Ovary (tissue), 9 donors: ENCODE measurements around the gene PPIB. TPM values are rescaled to one million over a fixed set of nuclear protein-coding genes. Genes with fewer than 3 reads are reported as not detected.

Experiments
- DNase-seq, 5 donors: peaks; one replicate each; pipeline ENCODE4 v3.0.0-alpha.2; 2019 to 2020
- H3K27ac ChIP-seq, 2 donors: fragments of 200-600 bp; one replicate each; pipeline versions ENCODE4 v1.5.1 to v1.8.0; 2019 to 2022
- H3K27me3 ChIP-seq: fragments of 200-600 bp; one replicate; pipeline ENCODE4 v1.8.0; 2022
- H3K36me3 ChIP-seq: fragments of 200-600 bp; sonication (generic); one replicate; pipeline ENCODE4 v1.5.1; 2019
- H3K4me1 ChIP-seq: one replicate; pipeline ENCODE4 v1.8.1; 2013; ENCODE audit warnings: mild to moderate bottlenecking, moderate library complexity; ENCODE audit not compliant: insufficient read depth
- H3K4me3 ChIP-seq: fragments of 200-600 bp; sonication (generic); one replicate; pipeline ENCODE4 v1.5.1; 2017
- H3K9me3 ChIP-seq, 2 donors: fragments of 200-600 bp in 1 of 2; sonication (generic) in 1 of 2; one replicate each; pipeline versions ENCODE4 v1.5.1 to v1.8.1; 2013 to 2019; ENCODE audit warnings: mild to moderate bottlenecking in 1 of 2, moderate library complexity in 1 of 2
- EP300 ChIP-seq: sonication (generic); formaldehyde crosslinking; IDR thresholded peaks from one replicate; pipeline ENCODE4 v1.6.1; 2017; ENCODE audit warnings: antibody characterized with exemption
- POLR2A ChIP-seq: fragments of 450-650 bp; IDR thresholded peaks from one replicate; pipeline ENCODE4 v1.6.1; 2017; ENCODE audit warnings: antibody characterized with exemption, mild to moderate bottlenecking, moderate library complexity
- WGBS, 3 donors: extraction: QIAGEN DNeasy Blood & Tissue Kit in 1 of 3; methylation state at CpG; one replicate each; pipeline versions ENCODE4 v1.1.5 to v1.1.7; 2013 to 2017; 5-methylcytosine and 5-hydroxymethylcytosine counted together
- intact Hi-C, 4 donors: fragments of 100-400 bp; cut with DNase I; formaldehyde crosslinking; loops; one replicate each; pipeline versions ENCODE4 v1.11.0 to v1.15.1; 2022 to 2023
- polyA plus RNA-seq, 2 donors: library from polyadenylated mRNA; stranded (reverse); fragments of 200-250 nt in 1 of 2; fragments of 350-450 nt in 1 of 2; fragmentation: Illumina TruSeq in 1 of 2; extraction: RNeasy Lipid Tissue Mini Kit (QIAGEN cat#74804) in 1 of 2; gene quantifications; one replicate each; pipeline ENCODE4 v1.2.3, GENCODE V29; 2013 to 2014
- total RNA-seq, 7 donors: library from RNA; depleted of rRNA in 2 of 7; stranded (reverse); fragments of >200 nt in 2 of 7; fragmentation: NEBNext Ultra II Directional in 3 of 7; extraction: Animal tissue kit (Norgen Biotek cat#: 25700) in 3 of 7; gene quantifications; one replicate each; pipeline versions ENCODE4 v1.1.0 to v1.2.4, GENCODE V29; 2016 to 2023
- TF ChIP-seq, protein P1 (sequence below), 3 donors: fragments of 450-650 bp in 2 of 3; fragments of 200-600 bp in 1 of 3; IDR thresholded peaks; one replicate each; pipeline versions ENCODE4 v1.5.1 to v1.8.0; 2016 to 2022; ENCODE audit warnings: antibody characterized with exemption in 3 of 3, mild to moderate bottlenecking in 1 of 3
- donor health status: DM: no; HTN: no; CAD: no; lungs with moderate emphysema.
- donor health status: DM: no; HTN: no; CAD: no.
- donor health status: Bipolar disorder and iron deficiency.
- donor health status: DM: yes; HTN: yes; CAD: no.
- donor health status: DM: no; HTN: no; CAD: no.
- donor health status: DM: yes; HTN: yes; CAD: no.

Gene PPIB
- total and polyA plus RNA-seq, 9 donors, result 201 to 589 (median 393) TPM

DNA sequence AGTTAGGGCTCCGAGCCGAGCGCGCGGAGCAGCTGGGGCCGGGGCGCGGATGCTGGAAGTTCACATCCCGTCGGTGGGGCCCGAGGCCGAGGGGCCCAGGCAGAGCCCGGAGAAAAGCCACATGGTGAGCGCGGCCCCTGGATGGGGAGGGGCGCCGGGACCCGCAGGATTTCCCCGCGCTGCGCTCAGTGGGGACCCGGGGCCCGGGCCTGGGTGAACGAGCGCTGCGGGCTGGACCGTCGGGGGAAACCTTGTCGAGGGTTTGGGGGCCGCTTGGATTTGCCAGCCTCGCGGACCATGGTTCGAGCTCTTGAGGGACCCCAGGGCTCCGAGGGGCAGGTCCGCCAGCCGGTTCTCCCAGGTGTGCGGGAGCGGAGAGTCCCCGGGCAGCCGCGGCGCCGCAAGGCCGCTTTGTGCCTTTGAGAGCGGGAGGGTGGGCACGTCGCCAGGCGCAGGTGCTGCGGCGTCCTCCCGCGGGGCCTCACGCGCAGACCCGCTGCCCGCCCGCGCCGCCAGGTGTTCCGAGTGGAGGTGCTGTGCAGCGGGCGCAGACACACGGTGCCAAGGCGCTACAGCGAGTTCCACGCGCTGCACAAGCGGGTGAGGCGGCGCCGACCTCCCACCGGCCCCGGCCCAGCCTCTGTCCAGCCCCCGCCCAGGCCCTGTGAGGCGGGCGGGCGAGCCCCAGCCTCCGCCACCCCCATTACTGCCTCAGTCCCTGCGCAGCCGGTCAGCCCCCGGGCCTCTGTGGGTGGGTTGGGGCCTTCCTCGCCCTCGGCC, 10.9 kb downstream of the PPIB start, which contains the start of gene SNX22:
Gene SNX22 (plus strand): TSS at position 5 of the 780 bp plus-strand sequence. CDS start 45 bp downstream, at position 50.
- peak within 1 kb of the TSS; percentile 21 for H3K4me3 ChIP-seq
- WGBS, 3 donors, result 1 to 2% (median 1%) methylated on average over 13 to 83 of the region's 83 CpGs
- H3K4me1 ChIP-seq, result peaks cover 5% of the 10 kb centered on the region
- TF ChIP-seq, protein P1, sequence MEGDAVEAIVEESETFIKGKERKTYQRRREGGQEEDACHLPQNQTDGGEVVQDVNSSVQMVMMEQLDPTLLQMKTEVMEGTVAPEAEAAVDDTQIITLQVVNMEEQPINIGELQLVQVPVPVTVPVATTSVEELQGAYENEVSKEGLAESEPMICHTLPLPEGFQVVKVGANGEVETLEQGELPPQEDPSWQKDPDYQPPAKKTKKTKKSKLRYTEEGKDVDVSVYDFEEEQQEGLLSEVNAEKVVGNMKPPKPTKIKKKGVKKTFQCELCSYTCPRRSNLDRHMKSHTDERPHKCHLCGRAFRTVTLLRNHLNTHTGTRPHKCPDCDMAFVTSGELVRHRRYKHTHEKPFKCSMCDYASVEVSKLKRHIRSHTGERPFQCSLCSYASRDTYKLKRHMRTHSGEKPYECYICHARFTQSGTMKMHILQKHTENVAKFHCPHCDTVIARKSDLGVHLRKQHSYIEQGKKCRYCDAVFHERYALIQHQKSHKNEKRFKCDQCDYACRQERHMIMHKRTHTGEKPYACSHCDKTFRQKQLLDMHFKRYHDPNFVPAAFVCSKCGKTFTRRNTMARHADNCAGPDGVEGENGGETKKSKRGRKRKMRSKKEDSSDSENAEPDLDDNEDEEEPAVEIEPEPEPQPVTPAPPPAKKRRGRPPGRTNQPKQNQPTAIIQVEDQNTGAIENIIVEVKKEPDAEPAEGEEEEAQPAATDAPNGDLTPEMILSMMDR (IDR thresholded peaks at IDR 0.05), result no peak
- no peak for TF ChIP-seq EP300
- no peak for TF ChIP-seq POLR2A
- no peak within 1 kb of the TSS for H3K27ac ChIP-seq
- no peaks in the 10 kb centered on the region for H3K9me3 ChIP-seq
- intact Hi-C loops, result no loop called here
- no peaks in the 10 kb centered on the region for H3K27me3 ChIP-seq
- peak in 2 of 5 donors; percentile 48 to 53 for DNase-seq
- no peaks in the 10 kb centered on the region for H3K36me3 ChIP-seq

DNA sequence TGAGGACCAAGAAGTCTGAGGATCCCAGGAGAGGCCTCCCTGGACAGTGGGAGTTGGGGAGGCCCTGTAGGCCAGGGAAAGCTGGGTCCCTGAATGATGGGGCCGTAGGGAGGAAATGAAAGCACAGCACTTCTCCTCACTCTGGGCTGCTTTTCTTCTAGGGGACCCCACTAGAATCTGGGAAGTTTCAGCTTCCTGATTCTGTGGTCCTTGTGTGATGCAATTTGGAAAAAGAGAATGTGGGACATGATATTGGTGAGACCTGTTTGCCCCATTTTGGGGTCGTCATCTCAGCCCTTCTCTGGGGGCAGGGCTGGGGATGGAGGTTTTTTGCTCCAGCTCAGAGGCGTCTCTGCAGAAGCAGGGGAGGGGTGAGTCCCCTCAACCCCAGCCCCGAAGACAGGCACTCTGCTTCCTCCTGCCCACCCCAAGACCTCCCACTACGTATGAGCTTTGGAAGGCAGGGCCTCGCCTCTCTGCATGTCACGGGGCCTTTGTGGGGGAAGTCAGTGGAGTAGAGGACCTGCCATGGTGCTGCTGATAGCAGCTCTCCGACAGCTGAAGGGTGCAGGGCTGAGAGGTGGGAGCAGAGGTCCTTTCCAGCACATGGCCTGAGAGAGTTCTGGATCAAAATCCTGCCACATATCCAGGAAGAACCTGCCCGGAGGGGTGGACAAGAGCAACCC, 12.8 kb downstream of the PPIB start:
- Histone ChIP-seq H3K4me3 (no peak overlapping the region), H3K27me3 (no peaks in the 10 kb centered on the region), H3K9me3 (no peaks in the 10 kb centered on the region), H3K27ac (no peak overlapping the region), H3K4me1 (peaks cover 5% of the 10 kb centered on the region), H3K36me3 (no peaks in the 10 kb centered on the region)
- peak in 1 of 5 donors; percentile 10 for DNase-seq
- intact Hi-C loops, result loop anchor here in 1 of 4 donors (5.0 kb wide), 1 partner anchor 1332 kb away; no protein-coding TSS in a partner anchor
- no peak for TF ChIP-seq POLR2A
- no peak for TF ChIP-seq EP300
- TF ChIP-seq, protein P1 (IDR thresholded peaks at IDR 0.05), result no peak
- WGBS, 3 donors, result 59 to 72% (median 62%) methylated on average over 9 of the region's 9 CpGs

DNA sequence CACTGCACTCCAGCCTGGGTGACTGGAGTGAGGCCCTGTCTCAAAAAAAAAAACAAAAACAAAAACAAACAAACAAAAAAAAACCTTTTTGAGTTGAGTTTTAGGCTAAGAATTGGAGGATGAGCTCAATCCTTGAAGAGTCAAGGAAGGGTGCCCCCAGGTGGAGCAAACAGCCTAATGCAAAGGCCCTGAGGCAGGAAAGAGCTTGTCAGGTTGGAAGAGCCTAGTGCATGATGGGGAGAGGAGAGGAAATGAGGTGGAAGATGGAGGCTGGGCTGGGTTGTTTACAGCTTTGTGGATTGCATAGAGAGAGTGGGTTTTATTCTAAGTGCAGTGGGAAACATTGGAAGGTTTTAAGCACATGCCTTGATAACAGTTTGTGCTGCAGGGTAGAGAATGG, 13.4 kb downstream of the PPIB start:
- H3K36me3 ChIP-seq, result no peaks in the 10 kb centered on the region
- no peak for TF ChIP-seq EP300
- peaks cover 5% of the 10 kb centered on the region for H3K4me1 ChIP-seq
- no peaks in the 10 kb centered on the region for H3K27me3 ChIP-seq
- H3K4me3 ChIP-seq, result no peak overlapping the region
- H3K27ac ChIP-seq, result no peak overlapping the region
- intact Hi-C loops, result loop anchor here in 1 of 4 donors (5.0 kb wide), 1 partner anchor 1333 kb away; no protein-coding TSS in a partner anchor
- no peaks in the 10 kb centered on the region for H3K9me3 ChIP-seq
- no peak for DNase-seq

- Histone ChIP-seq H3K36me3 (no peaks in the 10 kb centered on the region), H3K4me3 (no peak overlapping the region), H3K27ac (no peak overlapping the region), H3K9me3 (no peaks in the 10 kb centered on the region), H3K27me3 (no peaks in the 10 kb centered on the region), H3K4me1 (peaks cover 5% of the 10 kb centered on the region)
- 69 to 77% (median 75%) methylated on average over 3 of the region's 3 CpGs for WGBS, 3 donors
- intact Hi-C loops, result loop anchor here in 1 of 4 donors (5.0 kb wide), 1 partner anchor 1334 kb away; no protein-coding TSS in a partner anchor
- DNase-seq, result no peak
- TF ChIP-seq, protein P1 (IDR thresholded peaks at IDR 0.05), result no peak
- TF ChIP-seq EP300 (no peak), POLR2A (no peak)
Observed at GRCh38 chr15:64148581-64148980, 14.2 kb downstream of the PPIB start.
